M059J (cell line): ENCODE data around the gene DNAJC5G. TPM values are rescaled to one million over a fixed set of nuclear protein-coding genes. Genes with fewer than 3 reads are reported as not detected.

Experiments
- DNase-seq: peaks from one replicate; pipeline ENCODE4 v3.0.0-alpha.2; 2012; ENCODE audit warnings: low read depth
- total RNA-seq: library from RNA; depleted of rRNA; stranded (reverse); fragments of >200 nt; shearing (Covaris generic); gene quantifications from 2 replicates; pipeline ENCODE4 v1.2.3, GENCODE V29; 2014; rRNA removed

Gene DNAJC5G
- not detected in 2 replicates for total RNA-seq

GRCh38 chr2:27275211-27276150 is at the start of gene DNAJC5G:
DNAJC5G (plus strand) TSS chr2:27275433; CDS start chr2:27276729, 1,296 bp downstream.
- DNase-seq, result no peak

- DNase-seq, result no peak
These were observed 49.7 kb upstream of the DNAJC5G start for GRCh38 chr2:27225526-27225925.

GRCh38 chr2:27227501-27227900 is 47.7 kb upstream of the DNAJC5G start:
- DNase-seq, result no peak

GRCh38 chr2:27231921-27232320 is 43.3 kb upstream of the DNAJC5G start:
- DNase-seq, result no peak

- DNase-seq, result no peak
These were observed 41.9 kb upstream of the DNAJC5G start for GRCh38 chr2:27233341-27233740.

GRCh38 chr2:27236136-27236535 is 39.1 kb upstream of the DNAJC5G start:
- no peak for DNase-seq

- DNase-seq, result no peak
These were observed 38.6 kb upstream of the DNAJC5G start for GRCh38 chr2:27236626-27237025.

GRCh38 chr2:27237341-27237945 is 37.8 kb upstream of the DNAJC5G start:
- no peak for DNase-seq

GRCh38 chr2:27238976-27239375 is 36.3 kb upstream of the DNAJC5G start:
- DNase-seq, result no peak

- no peak for DNase-seq
These were observed 34.8 kb upstream of the DNAJC5G start for GRCh38 chr2:27240406-27240805.

GRCh38 chr2:27241761-27242613 is 33.2 kb upstream of the DNAJC5G start:
- DNase-seq, result no peak

- DNase-seq, result no peak
These were observed 32.6 kb upstream of the DNAJC5G start for GRCh38 chr2:27242614-27242951.

GRCh38 chr2:27243391-27244130 is 31.7 kb upstream of the DNAJC5G start:
- no peak for DNase-seq

- DNase-seq, result no peak
These were observed 30.1 kb upstream of the DNAJC5G start for GRCh38 chr2:27245116-27245515.

- no peak for DNase-seq
These were observed 29.6 kb upstream of the DNAJC5G start for GRCh38 chr2:27245626-27246025.

- DNase-seq, result no peak
These were observed 27.3 kb upstream of the DNAJC5G start for GRCh38 chr2:27247893-27248292.

- peak; percentile 23 for DNase-seq
These were observed 25.9 kb upstream of the DNAJC5G start for GRCh38 chr2:27249159-27249890.

GRCh38 chr2:27249891-27250651 is 25.2 kb upstream of the DNAJC5G start:
- DNase-seq, result no peak

GRCh38 chr2:27250652-27251379 is 24.4 kb upstream of the DNAJC5G start:
- no peak for DNase-seq
